Suprapubic skin (tissue), 4 donors: ENCODE results near the gene SLC39A10. TPM values are rescaled to one million over a fixed set of nuclear protein-coding genes. Genes with fewer than 3 reads are reported as not detected.

Experiments
- DNase-seq, 2 donors: peaks; one replicate each; pipeline ENCODE4 v3.0.0-alpha.2; 2019; ENCODE audit warnings: low spot score in 2 of 2
- H3K27ac ChIP-seq: fragments of 200-600 bp; sonication (generic); one replicate; pipeline ENCODE4 v1.5.1; 2019
- H3K27me3 ChIP-seq: fragments of 200-600 bp; sonication (generic); one replicate; pipeline ENCODE4 v1.5.1; 2019
- H3K36me3 ChIP-seq: fragments of 200-600 bp; sonication (generic); one replicate; pipeline ENCODE4 v1.5.1; 2019
- H3K4me1 ChIP-seq: fragments of 200-600 bp; sonication (generic); one replicate; pipeline ENCODE4 v1.5.1; 2019
- H3K4me3 ChIP-seq: fragments of 200-600 bp; sonication (generic); one replicate; pipeline ENCODE4 v1.5.1; 2019; ENCODE audit warnings: mild to moderate bottlenecking
- H3K9me3 ChIP-seq: fragments of 200-600 bp; sonication (generic); one replicate; pipeline ENCODE4 v1.5.1; 2019
- EP300 ChIP-seq: sonication (generic); formaldehyde crosslinking; IDR thresholded peaks from one replicate; pipeline ENCODE4 v1.6.1; 2017; ENCODE audit warnings: antibody characterized with exemption
- POLR2A ChIP-seq, 2 donors: fragments of 450-650 bp; IDR thresholded peaks; one replicate each; pipeline ENCODE4 v1.6.1; 2017; ENCODE audit warnings: antibody characterized with exemption in 2 of 2, mild to moderate bottlenecking in 2 of 2, moderate library complexity in 2 of 2
- POLR2AphosphoS5 ChIP-seq, 3 donors: sonication (generic); formaldehyde crosslinking; IDR thresholded peaks; one replicate each; pipeline ENCODE4 v1.6.1; 2017; ENCODE audit warnings: antibody characterized with exemption in 3 of 3
- WGBS: methylation state at CpG from one replicate; pipeline ENCODE4 v1.1.5; 2018; 5-methylcytosine and 5-hydroxymethylcytosine counted together
- total RNA-seq, 4 donors: library from RNA; depleted of rRNA; stranded (reverse); fragments of >200 nt; gene quantifications; one replicate each; pipeline ENCODE4 v1.1.0, GENCODE V29; 2016
- TF ChIP-seq, protein P1 (sequence below), 2 donors: fragments of 200-600 bp in 1 of 2; fragments of 450-650 bp in 1 of 2; sonication (generic) in 1 of 2; IDR thresholded peaks; one replicate each; pipeline ENCODE4 v1.5.1; 2016 to 2019; ENCODE audit warnings: antibody characterized with exemption in 2 of 2, mild to moderate bottlenecking in 1 of 2, moderate library complexity in 1 of 2

Gene SLC39A10
- total RNA-seq, result 10 to 100 TPM; 14.1 to 20.3 (median 16.5) TPM

DNA sequence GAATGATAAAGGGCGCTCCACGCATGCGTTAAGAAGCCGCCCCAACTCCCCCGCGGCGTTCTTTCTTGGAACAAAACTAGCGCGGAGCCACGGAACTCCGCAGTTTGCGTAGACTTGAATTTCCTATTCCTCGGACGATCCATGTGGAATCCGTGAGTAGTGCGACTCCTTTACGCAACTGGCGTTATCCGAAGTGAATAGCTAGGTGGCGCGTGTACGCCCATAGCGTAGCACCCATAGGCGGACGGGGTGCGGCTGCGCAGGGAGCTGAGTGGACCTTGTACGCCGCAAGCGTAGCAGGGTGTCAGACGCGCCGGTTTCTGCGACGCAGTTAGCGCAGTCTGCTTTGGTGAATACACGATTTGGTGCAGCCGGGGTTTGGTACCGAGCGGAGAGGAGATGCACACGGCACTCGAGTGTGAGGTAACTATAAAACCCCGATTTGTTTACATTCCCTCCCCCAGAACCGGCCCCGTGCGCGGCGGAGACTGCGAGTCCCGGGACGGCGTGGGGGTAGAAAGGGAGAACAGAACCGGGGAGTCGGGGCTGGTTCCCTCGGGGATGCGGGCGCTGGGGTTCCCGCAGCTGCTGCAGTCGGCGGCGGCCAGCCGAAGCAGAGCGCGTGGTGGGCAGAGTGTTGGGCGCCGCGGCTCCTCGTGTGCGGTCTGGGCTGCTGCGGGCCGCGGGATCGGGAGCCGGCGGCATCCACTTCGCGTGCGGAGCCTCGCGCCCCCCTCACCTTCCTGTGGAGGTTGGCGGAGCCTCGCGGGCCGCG, at the start of gene SLC39A10:
TSS of gene SLC39A10 (plus strand) at position 368 of the 775 bp plus-strand sequence. CDS start 22,817 bp downstream, outside the sequence.
- Histone ChIP-seq H3K27me3 (no peaks in the 10 kb centered on the region), H3K4me3 (peak within 1 kb of the TSS; percentile 96), H3K27ac (peak within 1 kb of the TSS; percentile 98), H3K4me1 (peaks cover 36% of the 10 kb centered on the region), H3K36me3 (no peaks in the 10 kb centered on the region), H3K9me3 (no peaks in the 10 kb centered on the region)
- 0% methylated on average over 30 of the region's 85 CpGs for WGBS
- TF ChIP-seq EP300, result no peak
- TF ChIP-seq POLR2AphosphoS5 (IDR thresholded peaks at IDR 0.05), result peak; percentile 90 to 93 (median 93)
- TF ChIP-seq POLR2A (IDR thresholded peaks at IDR 0.05), result peak; percentile 90 to 97
- DNase-seq, result peak; percentile 99

GRCh38 chr2:195608768-195609454, 48.1 kb upstream of the SLC39A10 start:
- no peak overlapping the region for H3K4me3 ChIP-seq
- H3K36me3 ChIP-seq, result no peaks in the 10 kb centered on the region
- TF ChIP-seq POLR2AphosphoS5 (IDR thresholded peaks at IDR 0.05), result no peak
- TF ChIP-seq EP300, result no peak
- TF ChIP-seq POLR2A (IDR thresholded peaks at IDR 0.05), result no peak
- TF ChIP-seq, protein P1, sequence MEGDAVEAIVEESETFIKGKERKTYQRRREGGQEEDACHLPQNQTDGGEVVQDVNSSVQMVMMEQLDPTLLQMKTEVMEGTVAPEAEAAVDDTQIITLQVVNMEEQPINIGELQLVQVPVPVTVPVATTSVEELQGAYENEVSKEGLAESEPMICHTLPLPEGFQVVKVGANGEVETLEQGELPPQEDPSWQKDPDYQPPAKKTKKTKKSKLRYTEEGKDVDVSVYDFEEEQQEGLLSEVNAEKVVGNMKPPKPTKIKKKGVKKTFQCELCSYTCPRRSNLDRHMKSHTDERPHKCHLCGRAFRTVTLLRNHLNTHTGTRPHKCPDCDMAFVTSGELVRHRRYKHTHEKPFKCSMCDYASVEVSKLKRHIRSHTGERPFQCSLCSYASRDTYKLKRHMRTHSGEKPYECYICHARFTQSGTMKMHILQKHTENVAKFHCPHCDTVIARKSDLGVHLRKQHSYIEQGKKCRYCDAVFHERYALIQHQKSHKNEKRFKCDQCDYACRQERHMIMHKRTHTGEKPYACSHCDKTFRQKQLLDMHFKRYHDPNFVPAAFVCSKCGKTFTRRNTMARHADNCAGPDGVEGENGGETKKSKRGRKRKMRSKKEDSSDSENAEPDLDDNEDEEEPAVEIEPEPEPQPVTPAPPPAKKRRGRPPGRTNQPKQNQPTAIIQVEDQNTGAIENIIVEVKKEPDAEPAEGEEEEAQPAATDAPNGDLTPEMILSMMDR (IDR thresholded peaks at IDR 0.05), result no peak
- H3K4me1 ChIP-seq, result peaks cover 22% of the 10 kb centered on the region
- H3K27me3 ChIP-seq, result no peaks in the 10 kb centered on the region
- no peak overlapping the region for H3K27ac ChIP-seq
- DNase-seq, result no peak
- 52% methylated on average over 7 of the region's 7 CpGs for WGBS
- H3K9me3 ChIP-seq, result no peaks in the 10 kb centered on the region

DNA sequence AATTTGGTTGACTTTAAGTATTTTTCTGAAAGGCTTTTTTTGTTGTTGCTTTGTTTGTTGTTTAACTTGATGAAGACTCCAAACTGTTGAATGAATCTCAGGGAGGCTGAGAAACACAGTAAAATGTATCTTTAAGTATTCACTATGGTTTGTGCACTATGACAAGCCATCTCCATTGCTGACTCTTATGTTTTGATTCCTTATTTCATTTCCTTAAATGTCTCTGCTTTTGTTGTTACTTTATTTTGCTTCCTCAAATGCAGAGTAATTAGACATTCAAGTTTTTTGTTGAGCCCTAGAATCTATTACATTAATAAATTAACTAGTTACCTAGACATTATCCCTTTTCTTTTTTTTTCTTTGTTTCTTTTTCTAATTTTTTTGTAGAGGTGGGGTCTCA, 46.3 kb upstream of the SLC39A10 start:
- TF ChIP-seq EP300 (no peak), POLR2AphosphoS5 (IDR thresholded peaks at IDR 0.05) (no peak), POLR2A (IDR thresholded peaks at IDR 0.05) (no peak)
- TF ChIP-seq, protein P1 (IDR thresholded peaks at IDR 0.05), result no peak
- Histone ChIP-seq H3K9me3 (no peaks in the 10 kb centered on the region), H3K27me3 (no peaks in the 10 kb centered on the region), H3K36me3 (no peaks in the 10 kb centered on the region), H3K27ac (no peak overlapping the region), H3K4me3 (no peak overlapping the region), H3K4me1 (peaks cover 13% of the 10 kb centered on the region)
- DNase-seq, result no peak

GRCh38 chr2:195612611-195613495, 44.2 kb upstream of the SLC39A10 start:
- Histone ChIP-seq H3K36me3 (no peaks in the 10 kb centered on the region), H3K9me3 (no peaks in the 10 kb centered on the region), H3K4me1 (peaks cover 12% of the 10 kb centered on the region), H3K27me3 (no peaks in the 10 kb centered on the region), H3K4me3 (no peak overlapping the region), H3K27ac (no peak overlapping the region)
- no peak for DNase-seq
- 20% methylated on average over 3 of the region's 3 CpGs for WGBS
- TF ChIP-seq POLR2AphosphoS5 (IDR thresholded peaks at IDR 0.05), result no peak
- TF ChIP-seq, protein P1 (IDR thresholded peaks at IDR 0.05), result no peak
- no peak for TF ChIP-seq POLR2A (IDR thresholded peaks at IDR 0.05)
- TF ChIP-seq EP300, result no peak

GRCh38 chr2:195613922-195614321, 43.1 kb upstream of the SLC39A10 start:
- no peak overlapping the region for H3K27ac ChIP-seq
- peaks cover 9% of the 10 kb centered on the region for H3K4me1 ChIP-seq
- TF ChIP-seq EP300 (no peak), POLR2AphosphoS5 (IDR thresholded peaks at IDR 0.05) (no peak), POLR2A (IDR thresholded peaks at IDR 0.05) (no peak)
- TF ChIP-seq, protein P1 (IDR thresholded peaks at IDR 0.05), result no peak
- no peaks in the 10 kb centered on the region for H3K9me3 ChIP-seq
- H3K27me3 ChIP-seq, result no peaks in the 10 kb centered on the region
- no peak for DNase-seq
- H3K4me3 ChIP-seq, result no peak overlapping the region
- no peaks in the 10 kb centered on the region for H3K36me3 ChIP-seq
- WGBS, result 37% methylated on average over 2 of the region's 2 CpGs
